Astrocyte of the spinal cord (primary cell): ENCODE measurements around the gene RFLNA.

ENCODE experiments used
- DNase-seq: peaks from one replicate; pipeline ENCODE4 v3.0.0; 2011; ENCODE audit warnings: low read depth, low spot score
- H3K4me3 ChIP-seq: 2 replicates; pipeline ENCODE4 v1.5.1; 2011; ENCODE audit warnings: low read depth, mild to moderate bottlenecking, low read length, moderate library complexity
- CTCF ChIP-seq: IDR thresholded peaks from 2 replicates; pipeline ENCODE4 v1.5.1; 2012; ENCODE audit warnings: low read depth, mild to moderate bottlenecking, low read length, inconsistent platforms
- in situ Hi-C: cut with HindIII; loops from 2 replicates; pipeline ENCODE4 v1.10.0; 2017; ENCODE audit warnings: low sequenced_read_pairs

RFLNA gene

GRCh38 chr12:124326871-124327270, 32.0 kb downstream of the RFLNA start:
- in situ Hi-C loops, result no loop called here
- DNase-seq, result no peak
- TF ChIP-seq CTCF, result no peak
- no peak overlapping the region for H3K4me3 ChIP-seq

GRCh38 chr12:124327362-124328043, 32.6 kb downstream of the RFLNA start:
- no peak for TF ChIP-seq CTCF
- no peak for DNase-seq
- in situ Hi-C loops, result no loop called here
- no peak overlapping the region for H3K4me3 ChIP-seq

GRCh38 chr12:124328116-124328515, 33.2 kb downstream of the RFLNA start:
- DNase-seq, result no peak
- in situ Hi-C loops, result no loop called here
- TF ChIP-seq CTCF, result no peak
- H3K4me3 ChIP-seq, result no peak overlapping the region

- in situ Hi-C loops, result no loop called here
- TF ChIP-seq CTCF, result no peak
- no peak for DNase-seq
- H3K4me3 ChIP-seq, result no peak overlapping the region
Observed at GRCh38 chr12:124328636-124329035, 33.7 kb downstream of the RFLNA start.

GRCh38 chr12:124332058-124332672, 37.3 kb downstream of the RFLNA start:
- no peak for DNase-seq
- peak; percentile 42 for TF ChIP-seq CTCF

GRCh38 chr12:124332900-124333299, 38.0 kb downstream of the RFLNA start:
- H3K4me3 ChIP-seq, result no peak overlapping the region
- in situ Hi-C loops, result no loop called here
- TF ChIP-seq CTCF, result no peak
- DNase-seq, result no peak

More at GRCh38 chr12:124332058-124332672, 37.3 kb downstream of the RFLNA start:
- no peak overlapping the region for H3K4me3 ChIP-seq
- in situ Hi-C loops, result no loop called here
